ENCODE data around the gene RABEP2.
A peak's percentile ranks its signal among the peaks of the same experiment; 100 is the strongest.
"Not testable (repeated sequence)": the region's sequence is repeated elsewhere in the genome, so short reads cannot be mapped to it uniquely, and the experiment has no call there.

Gene RABEP2

GRCh38 chr16:28901862-28902261 lies 23.2 kb downstream of the RABEP2 start:
- DNase-seq = no peak

DNA sequence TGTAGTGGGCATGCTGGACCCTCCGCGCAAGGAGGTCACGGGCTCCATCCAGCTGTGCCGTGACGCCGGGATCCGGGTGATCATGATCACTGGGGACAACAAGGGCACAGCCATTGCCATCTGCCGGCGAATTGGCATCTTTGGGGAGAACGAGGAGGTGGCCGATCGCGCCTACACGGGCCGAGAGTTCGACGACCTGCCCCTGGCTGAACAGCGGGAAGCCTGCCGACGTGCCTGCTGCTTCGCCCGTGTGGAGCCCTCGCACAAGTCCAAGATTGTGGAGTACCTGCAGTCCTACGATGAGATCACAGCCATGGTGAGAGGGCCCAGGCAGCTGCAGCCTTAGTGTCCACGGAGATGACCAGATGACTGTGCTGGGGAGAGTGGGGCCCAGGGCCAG lies 24.4 kb downstream of the RABEP2 start:
- no peak for DNase-seq

DNA sequence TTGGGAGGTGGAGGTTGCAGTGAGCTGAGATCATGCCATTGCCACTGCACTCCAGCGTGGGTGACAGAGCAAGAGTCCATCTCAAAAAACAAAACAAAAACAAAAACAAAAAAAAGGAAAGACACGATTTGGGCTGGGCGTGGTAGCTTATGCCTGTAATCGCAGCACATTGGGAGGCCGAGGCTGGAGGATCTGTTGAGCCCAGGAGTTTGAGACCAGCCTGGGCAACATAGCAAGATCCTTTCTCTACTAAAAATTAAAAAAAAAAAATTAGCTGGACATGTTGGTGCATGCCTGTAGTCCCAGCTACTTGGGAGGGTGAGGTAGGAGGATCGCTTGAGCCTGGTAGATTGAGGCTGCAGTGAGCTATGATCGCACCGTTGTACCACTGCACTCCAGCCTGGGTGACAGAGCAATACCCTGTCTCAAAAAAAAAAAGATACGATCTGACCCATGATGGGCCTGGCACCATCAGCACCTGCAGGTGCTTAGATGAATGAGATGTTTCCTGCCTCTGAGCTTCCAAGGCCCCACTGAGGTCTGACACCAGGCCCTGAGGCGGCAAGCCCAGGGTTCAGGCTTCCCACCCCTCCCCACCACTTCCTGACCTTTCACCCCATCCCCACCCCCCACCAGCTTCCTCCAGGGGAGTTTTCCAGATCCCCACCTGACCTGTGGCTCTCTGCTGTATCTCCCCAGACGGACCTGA lies 25.0 kb downstream of the RABEP2 start:
- no peak for DNase-seq

GRCh38 chr16:28898942-28899341 lies 26.1 kb downstream of the RABEP2 start:
- DNase-seq = no peak

GRCh38 chr16:28898266-28898665 lies 26.8 kb downstream of the RABEP2 start:
- no peak for DNase-seq

GRCh38 chr16:28897826-28898225 lies 27.2 kb downstream of the RABEP2 start:
- no peak for DNase-seq

- DNase-seq = no peak
Observed at GRCh38 chr16:28895609-28896008, 29.4 kb downstream of the RABEP2 start.

GRCh38 chr16:28893291-28893690 lies 31.7 kb downstream of the RABEP2 start:
- no peak for DNase-seq

DNA sequence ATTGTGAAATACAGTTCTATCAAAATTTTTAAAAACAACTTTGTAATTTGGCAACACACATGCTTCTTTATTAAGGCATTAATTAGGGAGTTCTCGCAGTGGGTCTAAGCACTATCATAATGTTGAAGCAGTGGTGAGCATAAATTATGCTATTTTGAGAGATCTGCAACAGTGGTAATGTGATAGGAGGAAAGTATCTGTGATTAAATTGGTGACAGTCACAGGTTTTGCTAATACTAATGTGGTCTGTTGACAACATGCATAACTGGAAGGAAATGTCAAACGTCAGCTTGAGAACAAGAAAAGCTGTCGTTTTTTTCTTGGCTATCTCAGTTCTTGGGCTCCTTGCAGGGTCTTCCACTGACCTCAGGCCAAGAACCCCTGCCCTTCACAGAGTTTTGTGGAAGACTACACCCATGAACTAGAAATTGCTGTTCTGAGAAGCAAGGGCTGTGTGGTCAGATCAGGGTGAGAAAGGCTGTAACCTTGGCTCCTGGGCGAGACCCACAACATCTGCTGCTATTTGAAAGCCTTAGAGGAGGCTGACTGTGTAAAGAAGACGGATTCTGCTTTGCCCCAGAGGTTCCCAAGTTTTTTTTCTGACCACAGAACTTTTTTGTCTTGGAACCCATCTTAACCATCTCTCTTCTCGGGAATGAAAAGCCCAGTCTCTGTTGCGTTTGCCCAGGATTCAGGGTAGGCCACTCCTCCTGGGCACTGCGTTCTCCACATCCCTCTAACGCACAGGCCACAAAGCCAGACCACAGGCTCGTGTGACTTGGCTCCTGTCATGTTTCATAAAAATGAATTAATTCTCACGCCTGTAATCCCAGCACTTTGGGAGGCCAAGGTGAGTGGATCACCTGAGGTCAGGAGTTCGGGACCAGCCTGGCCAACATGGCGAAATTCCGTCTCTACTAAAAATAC lies 32.8 kb downstream of the RABEP2 start:
- DNase-seq = no peak

DNA sequence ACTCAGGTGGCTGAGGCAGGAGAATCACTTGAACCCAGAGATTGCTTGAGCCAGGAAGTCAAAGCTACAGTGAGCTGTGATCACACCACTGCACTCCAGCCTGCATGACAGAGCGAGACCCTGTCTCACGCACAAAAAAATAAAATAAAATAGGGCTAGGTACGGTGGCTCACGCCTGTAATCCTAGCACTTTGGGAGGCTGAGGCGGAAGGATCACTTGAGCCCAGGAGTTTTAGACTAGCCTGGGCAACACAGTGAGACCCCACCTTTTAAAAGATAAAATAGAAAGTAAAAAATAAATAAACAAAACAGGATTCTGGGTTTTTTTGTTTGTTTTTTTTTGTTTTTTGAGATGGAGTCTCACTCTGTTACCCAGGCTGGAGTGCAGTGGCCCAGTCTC lies 34.7 kb downstream of the RABEP2 start:
- not testable (repeated sequence) for DNase-seq

GRCh38 chr16:28886945-28887344 lies 38.1 kb downstream of the RABEP2 start:
- DNase-seq = no peak

DNA sequence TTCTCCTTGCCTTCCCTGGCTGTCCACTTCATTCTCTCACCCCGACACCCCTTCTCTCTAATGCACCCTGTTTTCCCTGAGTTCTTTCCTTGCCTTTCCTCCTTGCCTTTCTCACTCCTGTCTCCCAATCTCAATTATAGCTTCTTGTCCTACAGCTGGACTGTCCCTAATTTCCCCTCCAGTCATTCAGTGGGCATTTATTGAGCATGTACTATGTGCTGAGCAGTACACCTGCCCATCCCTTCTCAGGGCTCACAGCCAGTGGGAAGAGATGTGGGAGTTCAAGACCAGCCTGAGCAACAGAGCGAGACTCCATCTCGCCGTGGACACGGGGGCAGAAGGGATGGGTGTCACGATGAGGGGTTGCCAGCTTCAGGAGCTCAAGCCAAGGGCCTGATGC lies 41.0 kb downstream of the RABEP2 start:
- DNase-seq = no peak

DNA sequence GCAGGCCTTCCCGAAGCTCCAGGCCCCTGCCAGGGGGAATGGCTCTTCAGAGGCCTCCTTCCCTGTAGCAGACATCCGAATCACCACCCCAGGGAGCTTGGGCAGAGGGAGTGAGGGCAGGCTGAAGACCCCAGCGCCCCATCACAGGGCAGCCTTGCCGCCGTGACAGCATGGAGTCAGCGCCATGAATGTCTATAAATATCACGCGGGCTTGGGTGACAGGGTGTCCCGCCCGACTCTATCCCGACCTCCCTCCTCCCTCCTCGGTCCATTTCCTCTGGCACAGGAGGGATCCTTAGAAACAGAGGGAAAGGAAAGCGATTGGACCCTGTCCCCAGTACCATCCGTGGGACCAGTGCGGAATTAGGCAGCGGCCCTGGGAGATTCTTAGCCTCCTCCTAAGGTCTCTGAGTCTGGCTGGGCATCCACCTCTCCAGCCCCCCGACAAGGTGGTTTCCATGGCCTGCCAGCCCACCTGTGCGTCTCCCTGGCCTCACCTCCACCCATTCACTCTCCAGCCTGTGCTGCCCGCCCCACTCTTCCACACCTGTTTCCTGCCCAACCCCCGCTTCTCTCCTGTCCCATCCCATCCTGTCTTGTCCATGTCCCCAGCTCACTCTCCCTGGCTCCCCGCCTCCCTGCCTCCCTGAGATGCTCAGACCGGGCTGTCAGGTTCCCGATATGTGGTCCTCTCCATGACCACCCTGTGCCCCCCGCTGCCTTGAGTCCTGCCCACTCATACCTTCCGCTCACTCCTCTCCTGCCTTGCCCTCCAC lies 41.6 kb downstream of the RABEP2 start:
- no peak for DNase-seq

- DNase-seq = no peak
Observed at GRCh38 chr16:28882551-28883160, 42.4 kb downstream of the RABEP2 start.

GRCh38 chr16:28881565-28881964 lies 43.5 kb downstream of the RABEP2 start:
- DNase-seq = not testable (repeated sequence)

GRCh38 chr16:28880955-28881354 lies 44.1 kb downstream of the RABEP2 start:
- no peak for DNase-seq

GRCh38 chr16:28880589-28880915 lies 44.5 kb downstream of the RABEP2 start:
- no peak for DNase-seq

DNA sequence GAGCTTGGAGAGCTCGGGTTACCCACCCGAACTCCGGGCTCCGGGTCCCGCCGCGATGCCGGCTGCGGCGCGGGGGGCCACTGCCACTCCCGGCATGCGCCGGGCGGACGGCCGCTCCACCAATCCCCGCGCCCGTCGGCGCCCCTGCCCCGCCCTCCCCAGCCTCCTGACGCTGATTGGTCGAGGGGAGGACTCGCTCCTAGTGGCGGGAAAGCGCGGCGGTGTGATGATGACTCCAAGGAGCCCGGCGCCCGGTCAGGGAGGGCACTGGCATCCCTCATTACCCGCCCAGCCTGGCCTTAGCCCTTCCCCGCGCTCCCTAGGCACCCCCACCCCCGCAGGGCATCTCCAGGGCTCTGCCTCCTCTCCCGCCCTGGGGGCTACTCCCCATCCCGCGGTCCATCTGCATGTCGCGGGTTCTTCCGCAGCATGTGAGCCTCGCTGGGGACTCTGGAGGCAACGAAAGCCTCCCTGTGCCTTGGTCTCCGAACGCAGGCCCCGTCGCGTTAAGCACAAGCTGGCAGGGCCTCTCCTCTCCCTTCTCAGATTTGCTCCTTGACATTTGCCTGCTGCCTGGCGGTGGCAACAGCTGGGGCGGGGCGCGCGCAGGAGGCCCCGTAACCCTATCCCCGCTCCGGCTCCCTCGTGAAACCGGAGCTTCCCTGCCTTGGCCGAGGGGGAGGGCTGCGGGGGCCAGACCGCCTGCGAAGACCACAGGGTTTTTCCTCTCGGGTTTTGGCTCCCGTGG lies 45.0 kb downstream of the RABEP2 start:
- DNase-seq = peak; percentile 87

DNA sequence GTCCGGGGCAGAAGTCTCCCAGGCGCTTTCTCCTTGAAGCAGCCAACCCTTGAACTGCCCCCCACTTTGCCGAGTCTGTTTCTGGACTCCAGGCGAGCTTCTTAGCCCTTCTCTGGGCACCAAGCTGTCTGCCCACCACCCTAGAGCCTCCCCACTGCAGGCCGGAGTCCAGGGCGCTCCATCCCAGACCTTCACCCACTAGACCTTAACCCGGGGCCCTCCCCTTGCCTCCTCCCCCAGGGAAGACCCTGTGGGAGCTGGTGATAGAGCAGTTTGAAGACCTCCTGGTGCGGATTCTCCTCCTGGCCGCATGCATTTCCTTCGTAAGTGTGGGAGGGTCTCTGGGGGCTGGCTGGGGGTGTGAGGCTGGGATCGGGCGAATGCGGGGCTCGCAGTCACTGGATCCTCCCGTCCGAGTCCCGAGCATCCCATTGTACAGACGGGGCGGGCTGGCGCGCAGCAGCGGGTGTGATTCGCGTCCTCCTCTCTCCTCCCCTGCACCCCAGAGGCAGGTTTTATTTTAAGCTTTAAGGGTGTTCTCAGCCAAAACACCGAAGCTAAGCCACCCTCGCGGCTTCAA lies 45.7 kb downstream of the RABEP2 start:
- DNase-seq = no peak

DNA sequence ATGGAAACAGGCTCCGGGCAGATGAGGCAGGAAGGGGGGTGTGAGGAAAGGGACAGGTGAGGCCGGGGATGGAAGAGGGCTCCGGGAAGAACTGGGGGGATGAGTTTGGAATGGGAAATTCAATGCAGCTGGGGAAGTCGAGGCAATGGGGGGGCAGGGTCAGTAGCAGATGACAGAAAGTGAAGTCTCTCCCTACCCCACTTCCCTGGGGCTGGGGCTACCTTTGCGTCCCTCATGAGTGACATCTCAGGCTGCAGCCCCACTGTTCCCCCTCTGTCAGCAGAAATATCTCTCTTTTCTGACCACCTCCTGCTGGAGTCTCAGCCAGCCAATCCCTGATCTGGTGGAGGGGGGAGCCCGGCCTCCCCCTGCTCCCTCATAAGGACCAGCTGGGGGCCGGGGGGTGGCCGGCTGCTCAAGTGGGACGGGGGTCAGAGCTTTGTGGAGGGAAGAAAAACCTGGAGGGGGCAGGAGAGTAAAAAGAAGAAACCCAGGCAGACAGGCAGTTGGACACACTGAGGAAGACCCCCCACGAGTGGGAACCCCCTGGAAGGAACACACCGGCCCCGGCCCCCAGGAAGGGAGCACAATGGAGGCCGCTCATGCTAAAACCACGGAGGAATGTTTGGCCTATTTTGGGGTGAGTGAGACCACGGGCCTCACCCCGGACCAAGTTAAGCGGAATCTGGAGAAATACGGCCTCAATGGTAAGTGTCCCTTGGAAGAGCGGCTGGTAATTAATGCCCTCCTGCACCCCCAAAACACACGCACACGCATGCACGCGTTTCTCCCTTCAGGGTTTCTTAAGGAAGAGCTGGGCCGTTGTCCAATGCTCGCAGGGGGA lies 46.7 kb downstream of the RABEP2 start, which contains the start of gene ATP2A1:
TSS of gene ATP2A1 (plus strand) at position 406 of the 844 bp plus-strand sequence. CDS start at position 590, 184 bp downstream.
- no peak for DNase-seq

- no peak for DNase-seq
Observed at GRCh38 chr16:28877655-28878000, 47.4 kb downstream of the RABEP2 start.
